SK-N-SH (cell line): ENCODE results near the gene PRR18. TPM values are rescaled to one million over a fixed set of nuclear protein-coding genes. Genes with fewer than 3 reads are reported as not detected.

ENCODE experiments used
- CTCF ChIA-PET: fragments of 300-600, 350-600 bp; formaldehyde crosslinking; extraction: SDS; loops from one replicate; lab custom pipeline; 2021; lab: Yijun Ruan, JAX
- POLR2A ChIA-PET: fragments of 350-600 bp; sonication (Branson Sonifier 250); formaldehyde crosslinking; extraction: SDS; loops from one replicate; lab custom pipeline; 2020; ENCODE audit warnings: antibody characterized with exemption, inconsistent platforms; lab: Yijun Ruan, JAX
- DNase-seq: peaks from one replicate; pipeline ENCODE4 v3.0.0; 2012
- H2AFZ ChIP-seq: fragments of 200-600 bp; sonication (generic); 2 replicates; pipeline ENCODE4 v1.8.1; 2016; ENCODE audit warnings: antibody characterized with exemption, mild to moderate bottlenecking, low read depth
- H3F3A ChIP-seq: fragments of 200-600 bp; sonication (generic); replicated peaks from 2 replicates; pipeline ENCODE3; 2016; ENCODE audit warnings: antibody characterized with exemption, mild to moderate bottlenecking; ENCODE audit not compliant: insufficient read depth
- H3K27ac ChIP-seq, 2 experiments: fragments of 200-500 bp in 1 of 2; fragments of 200-600 bp in 1 of 2; sonication (Bioruptor generic) in 1 of 2; sonication (generic), shearing (Covaris generic) in 1 of 2; 2 replicates each; pipeline versions ENCODE4 v1.5.1 to v1.6.1; 2014 to 2016; ENCODE audit warnings: low read depth in 2 of 2, inconsistent platforms in 1 of 2, low read length in 1 of 2, mild to moderate bottlenecking in 1 of 2, mixed read lengths in 1 of 2
- H3K27me3 ChIP-seq: fragments of 200-600 bp; sonication (generic), shearing (Covaris generic); 2 replicates; pipeline ENCODE4 v1.6.1; 2016; ENCODE audit warnings: mixed run types; ENCODE audit not compliant: insufficient read depth
- H3K36me3 ChIP-seq, 2 experiments: fragments of 200-500 bp in 1 of 2; fragments of 200-600 bp in 1 of 2; sonication (Bioruptor generic) in 1 of 2; sonication (generic) in 1 of 2; replicated peaks in 1 of 2; 2 replicates each; pipeline versions ENCODE3 to v1.5.1; 2014 to 2016; ENCODE audit warnings: low read length in 1 of 2, mild to moderate bottlenecking in 1 of 2; ENCODE audit not compliant: insufficient read depth in 2 of 2, control insufficient read depth in 1 of 2
- H3K4me1 ChIP-seq, 2 experiments: fragments of 200-500 bp in 1 of 2; fragments of 200-600 bp in 1 of 2; sonication (Bioruptor generic) in 1 of 2; sonication (generic), shearing (Covaris generic) in 1 of 2; 2 replicates each; pipeline versions ENCODE4 v1.5.1 to v1.6.1; 2014 to 2016; ENCODE audit warnings: low read depth in 1 of 2, low read length in 1 of 2, mixed run types in 1 of 2; ENCODE audit not compliant: insufficient read depth in 2 of 2, control insufficient read depth in 1 of 2
- H3K4me2 ChIP-seq: fragments of 200-600 bp; sonication (generic), shearing (Covaris generic); 2 replicates; pipeline ENCODE4 v1.6.1; 2017; ENCODE audit warnings: mixed run types
- H3K4me3 ChIP-seq, 2 experiments: fragments of 200-500 bp in 1 of 2; fragments of 200-600 bp in 1 of 2; sonication (Bioruptor generic) in 1 of 2; sonication (generic), shearing (Covaris generic) in 1 of 2; 2 replicates each; pipeline versions ENCODE4 v1.5.1 to v1.8.1; 2014 to 2016; ENCODE audit warnings: low read depth in 2 of 2, inconsistent platforms in 1 of 2, low read length in 1 of 2, mild to moderate bottlenecking in 1 of 2, mixed read lengths in 1 of 2, moderate library complexity in 1 of 2
- H3K79me2 ChIP-seq: fragments of 200-600 bp; sonication (generic); 2 replicates; pipeline ENCODE4 v1.8.1; 2017; ENCODE audit warnings: mild to moderate bottlenecking; ENCODE audit not compliant: insufficient read depth
- H3K9ac ChIP-seq: fragments of 200-600 bp; sonication (generic); 2 replicates; pipeline ENCODE4 v1.6.1; 2017; ENCODE audit warnings: mixed run types
- H3K9me2 ChIP-seq: fragments of 200-600 bp; sonication (generic); 2 replicates; pipeline ENCODE4 v1.6.1; 2017; ENCODE audit warnings: mixed run types
- H3K9me3 ChIP-seq: fragments of 200-600 bp; sonication (generic); 2 replicates; pipeline ENCODE4 v1.6.1; 2017; ENCODE audit warnings: mixed run types, mild to moderate bottlenecking, moderate library complexity
- H4K20me1 ChIP-seq: fragments of 200-600 bp; sonication (generic); 2 replicates; pipeline ENCODE4 v1.6.1; 2017; ENCODE audit warnings: mild to moderate bottlenecking, mixed run types; ENCODE audit not compliant: insufficient read depth
- ELF1 ChIP-seq: IDR thresholded peaks from 2 replicates; pipeline ENCODE4 v1.4.0; 2012
- EP300 ChIP-seq, 2 experiments: IDR thresholded peaks; 2 replicates each; pipeline versions ENCODE4 v1.4.0 to v1.6.1; 2012; ENCODE audit warnings: borderline replicate concordance in 1 of 2, low read depth in 1 of 2, low read length in 1 of 2
- FOSL2 ChIP-seq: IDR thresholded peaks from 2 replicates; pipeline ENCODE4 v1.4.0; 2012; ENCODE audit warnings: low read depth, mild to moderate bottlenecking, moderate library complexity, borderline replicate concordance
- FOXM1 ChIP-seq: IDR thresholded peaks from 2 replicates; pipeline ENCODE4 v1.4.0; 2012; ENCODE audit warnings: low read depth, mild to moderate bottlenecking
- JUND ChIP-seq: IDR thresholded peaks from 2 replicates; pipeline ENCODE4 v1.4.0; 2012
- NFIC ChIP-seq: IDR thresholded peaks from 2 replicates; pipeline ENCODE4 v1.4.0; 2012; ENCODE audit warnings: borderline replicate concordance
- RAD21 ChIP-seq: IDR thresholded peaks from 2 replicates; pipeline ENCODE4 v1.6.1; 2012; ENCODE audit warnings: mild to moderate bottlenecking, low read length
- RFX5 ChIP-seq: IDR thresholded peaks from 2 replicates; pipeline ENCODE4 v1.6.1; 2012; ENCODE audit warnings: mild to moderate bottlenecking, improper control_type of control experiment, low read length
- TCF12 ChIP-seq: IDR thresholded peaks from 2 replicates; pipeline ENCODE4 v1.4.0; 2012
- TEAD4 ChIP-seq: IDR thresholded peaks from 2 replicates; pipeline ENCODE4 v1.4.0; 2012; ENCODE audit warnings: mild to moderate bottlenecking, borderline replicate concordance; ENCODE audit not compliant: insufficient read depth
- WGBS: methylation state at CpG from one replicate; pipeline ENCODE4 v1.1.6; 2017; ENCODE audit warnings: low lambda C conversion rate; 5-methylcytosine and 5-hydroxymethylcytosine counted together
- polyA plus RNA-seq, 3 experiments: library from polyadenylated mRNA; depleted of rRNA; stranded (reverse); fragments of >200 nt; gene quantifications; 2 replicates each; pipeline ENCODE4 v1.2.3, GENCODE V29; 2012
- TF ChIP-seq, protein P1 (sequence below): fragments of 150-350 bp; IDR thresholded peaks from 2 replicates; pipeline ENCODE4 v1.6.1; 2017; ENCODE audit warnings: antibody characterized with exemption, low read length, low read depth, borderline replicate concordance
- TF ChIP-seq, protein P2 (sequence below): IDR thresholded peaks from 2 replicates; pipeline ENCODE4 v1.6.1; 2012; ENCODE audit warnings: mild to moderate bottlenecking, low read depth, low read length, moderate library complexity
- TF ChIP-seq, protein P3 (sequence below): IDR thresholded peaks from 2 replicates; pipeline ENCODE4 v1.4.0; 2012; ENCODE audit warnings: low read depth

Gene PRR18
- polyA plus RNA-seq, 1 of the 3 experiments (the other 2 are of a cell fraction): 0.02 TPM

DNA sequence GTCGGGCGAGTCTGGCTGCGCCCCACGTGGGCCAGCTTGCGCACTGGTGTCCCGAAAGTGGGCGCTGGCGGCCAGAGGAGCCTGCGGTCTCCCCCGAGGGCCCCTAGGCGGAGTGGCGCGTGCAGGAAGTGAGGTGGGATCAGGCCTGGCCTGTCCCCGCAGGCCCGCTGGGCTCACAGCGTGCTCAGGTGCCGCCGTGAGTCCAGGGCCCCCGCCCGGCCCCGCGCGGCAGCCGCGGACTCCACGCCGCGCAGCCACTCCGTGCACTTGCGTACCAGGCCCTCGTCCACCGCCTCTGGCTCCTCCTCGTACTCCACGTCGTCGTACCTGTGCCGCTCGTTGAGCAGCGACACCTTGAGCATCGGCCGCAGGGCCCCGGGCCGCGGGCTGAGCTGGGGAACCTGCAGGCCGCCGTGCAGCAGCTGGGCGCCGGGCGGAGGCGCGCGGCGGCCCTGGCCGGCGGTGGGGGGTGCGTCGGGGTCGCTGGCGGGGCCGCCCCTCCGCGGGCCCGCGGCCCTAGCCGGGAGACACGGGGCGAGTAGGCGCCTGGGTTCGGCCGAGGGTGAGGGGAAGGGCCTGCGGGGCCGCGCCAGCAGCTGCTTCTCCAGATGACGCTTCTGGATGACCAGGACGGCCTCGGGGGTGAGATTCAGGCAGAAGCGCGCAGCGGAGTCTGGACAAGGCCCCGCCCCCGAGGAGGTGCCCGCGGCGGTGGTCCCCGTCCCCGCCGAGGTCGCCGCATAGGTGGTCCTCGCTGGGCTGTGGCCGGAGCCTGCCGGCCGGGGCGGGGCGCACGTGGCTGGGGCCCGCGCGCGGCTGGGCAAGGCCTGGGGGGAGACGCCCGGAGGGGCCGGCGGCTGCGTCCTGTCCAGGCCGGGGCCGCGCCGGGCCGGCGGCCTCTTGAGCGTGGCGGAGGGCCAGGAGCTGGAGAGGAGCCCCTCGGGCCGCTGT, 835 bp downstream of the PRR18 start:
- Histone ChIP-seq H3K27me3 (peaks cover 35% of the 10 kb centered on the region), H3K4me2 (peak overlapping the region; percentile 50; the same call in 1 of the 2 replicates), H3K9ac (no peak overlapping the region), H3K9me3 (no peaks in the 10 kb centered on the region), H4K20me1 (no peaks in the 10 kb centered on the region), H2AFZ (no peak overlapping the region), H3K36me3 (no peaks in the 10 kb centered on the region), H3K4me3 (peak overlapping the region in 1 of 2 experiments; percentile 40; a peak in 2 of 4 replicates), H3K4me1 (peaks cover 0 to 13% of the 10 kb centered on the region in 2 experiments; a peak in 1 of 4 replicates), H3K79me2 (no peaks in the 10 kb centered on the region), H3K9me2 (no peaks in the 10 kb centered on the region), H3F3A (no peaks in the 10 kb centered on the region), H3K27ac (no peak overlapping the region)
- WGBS: 10% methylated on average over 31 of the region's 115 CpGs
- TF ChIP-seq NFIC (no peak), EP300 (IDR thresholded peaks at IDR 0.05; ENCODE audit: borderline replicate concordance in 1 of 2, low read depth in 1 of 2, low read length in 1 of 2) (no peak), ELF1 (no peak), FOXM1 (no peak), JUND (no peak), RAD21 (no peak), TEAD4 (no peak), TCF12 (no peak), FOSL2 (no peak), RFX5 (no peak)
- TF ChIP-seq, protein P1, sequence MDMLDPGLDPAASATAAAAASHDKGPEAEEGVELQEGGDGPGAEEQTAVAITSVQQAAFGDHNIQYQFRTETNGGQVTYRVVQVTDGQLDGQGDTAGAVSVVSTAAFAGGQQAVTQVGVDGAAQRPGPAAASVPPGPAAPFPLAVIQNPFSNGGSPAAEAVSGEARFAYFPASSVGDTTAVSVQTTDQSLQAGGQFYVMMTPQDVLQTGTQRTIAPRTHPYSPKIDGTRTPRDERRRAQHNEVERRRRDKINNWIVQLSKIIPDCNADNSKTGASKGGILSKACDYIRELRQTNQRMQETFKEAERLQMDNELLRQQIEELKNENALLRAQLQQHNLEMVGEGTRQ: no peak
- TF ChIP-seq, protein P2, sequence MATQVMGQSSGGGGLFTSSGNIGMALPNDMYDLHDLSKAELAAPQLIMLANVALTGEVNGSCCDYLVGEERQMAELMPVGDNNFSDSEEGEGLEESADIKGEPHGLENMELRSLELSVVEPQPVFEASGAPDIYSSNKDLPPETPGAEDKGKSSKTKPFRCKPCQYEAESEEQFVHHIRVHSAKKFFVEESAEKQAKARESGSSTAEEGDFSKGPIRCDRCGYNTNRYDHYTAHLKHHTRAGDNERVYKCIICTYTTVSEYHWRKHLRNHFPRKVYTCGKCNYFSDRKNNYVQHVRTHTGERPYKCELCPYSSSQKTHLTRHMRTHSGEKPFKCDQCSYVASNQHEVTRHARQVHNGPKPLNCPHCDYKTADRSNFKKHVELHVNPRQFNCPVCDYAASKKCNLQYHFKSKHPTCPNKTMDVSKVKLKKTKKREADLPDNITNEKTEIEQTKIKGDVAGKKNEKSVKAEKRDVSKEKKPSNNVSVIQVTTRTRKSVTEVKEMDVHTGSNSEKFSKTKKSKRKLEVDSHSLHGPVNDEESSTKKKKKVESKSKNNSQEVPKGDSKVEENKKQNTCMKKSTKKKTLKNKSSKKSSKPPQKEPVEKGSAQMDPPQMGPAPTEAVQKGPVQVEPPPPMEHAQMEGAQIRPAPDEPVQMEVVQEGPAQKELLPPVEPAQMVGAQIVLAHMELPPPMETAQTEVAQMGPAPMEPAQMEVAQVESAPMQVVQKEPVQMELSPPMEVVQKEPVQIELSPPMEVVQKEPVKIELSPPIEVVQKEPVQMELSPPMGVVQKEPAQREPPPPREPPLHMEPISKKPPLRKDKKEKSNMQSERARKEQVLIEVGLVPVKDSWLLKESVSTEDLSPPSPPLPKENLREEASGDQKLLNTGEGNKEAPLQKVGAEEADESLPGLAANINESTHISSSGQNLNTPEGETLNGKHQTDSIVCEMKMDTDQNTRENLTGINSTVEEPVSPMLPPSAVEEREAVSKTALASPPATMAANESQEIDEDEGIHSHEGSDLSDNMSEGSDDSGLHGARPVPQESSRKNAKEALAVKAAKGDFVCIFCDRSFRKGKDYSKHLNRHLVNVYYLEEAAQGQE: no peak
- TF ChIP-seq, protein P3, sequence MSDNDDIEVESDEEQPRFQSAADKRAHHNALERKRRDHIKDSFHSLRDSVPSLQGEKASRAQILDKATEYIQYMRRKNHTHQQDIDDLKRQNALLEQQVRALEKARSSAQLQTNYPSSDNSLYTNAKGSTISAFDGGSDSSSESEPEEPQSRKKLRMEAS: no peak
- POLR2A ChIA-PET: no interaction called here
- CTCF ChIA-PET: interaction anchor here (0.9 to 2.3 kb wide), 5 partner anchors 15 to 182 kb away, joined by 3 to 5 read pairs (median 4); no protein-coding TSS in a partner anchor
- DNase-seq: peak; percentile 73
